H1 (cell line): ENCODE results near the gene THOC5. TPM values are rescaled to one million over a fixed set of nuclear protein-coding genes. Genes with fewer than 3 reads are reported as not detected.
A peak's percentile ranks its signal among the peaks of the same experiment; 100 is the strongest.

Experiments
- BRCA1 ChIP-seq: IDR thresholded peaks from 2 replicates; pipeline ENCODE4 v1.6.1; 2012; ENCODE audit warnings: low read depth, low read length, improper control_type of control experiment
- CEBPB ChIP-seq: IDR thresholded peaks from 2 replicates; pipeline ENCODE4 v1.6.1; 2012; ENCODE audit warnings: low read depth, low read length
- CHD1 ChIP-seq: IDR thresholded peaks from 2 replicates; pipeline ENCODE4 v1.6.1; 2012; ENCODE audit warnings: low read depth, low read length, improper control_type of control experiment
- EGR1 ChIP-seq: IDR thresholded peaks from 2 replicates; pipeline ENCODE4 v1.6.1; 2011; ENCODE audit warnings: low read depth, low read length, borderline replicate concordance
- FOSL1 ChIP-seq: IDR thresholded peaks from 2 replicates; pipeline ENCODE4 v1.6.1; 2011; ENCODE audit warnings: mild to moderate bottlenecking, low read depth, low read length, moderate library complexity; ENCODE audit not compliant: insufficient read depth
- GABPA ChIP-seq: IDR thresholded peaks from 2 replicates; pipeline ENCODE4 v1.6.1; 2011; ENCODE audit warnings: mild to moderate bottlenecking, low read length, moderate library complexity, borderline replicate concordance; ENCODE audit not compliant: insufficient read depth
- JUND ChIP-seq: IDR thresholded peaks from 2 replicates; pipeline ENCODE4 v1.6.1; 2011; ENCODE audit warnings: mild to moderate bottlenecking, improper control_type of control experiment, low read length
- KDM4A ChIP-seq: IDR thresholded peaks from one replicate; pipeline ENCODE4 v1.7.1; 2012; ENCODE audit warnings: low read depth, mild to moderate bottlenecking, moderate library complexity, low read length, inconsistent platforms; ENCODE audit not compliant: severe bottlenecking
- MAX ChIP-seq: IDR thresholded peaks from 2 replicates; pipeline ENCODE4 v1.6.1; 2012; ENCODE audit warnings: inconsistent platforms
- POLR2A ChIP-seq, 2 experiments: IDR thresholded peaks; 1 replicate in 1 of 2; 2 replicates in 1 of 2; pipeline ENCODE4 v1.6.1; 2011; ENCODE audit warnings: low read depth in 2 of 2, low read length in 2 of 2, mild to moderate bottlenecking in 2 of 2; ENCODE audit errors: control extremely low read depth in 1 of 2
- POLR2AphosphoS5 ChIP-seq: IDR thresholded peaks from 2 replicates; pipeline ENCODE4 v1.6.1; 2011; ENCODE audit warnings: low read depth, low read length
- RAD21 ChIP-seq, 2 experiments: IDR thresholded peaks in 1 of 2; conservative IDR thresholded peaks in 1 of 2; 2 replicates each; pipeline ENCODE4 v1.6.1; 2011; ENCODE audit warnings: low read depth in 2 of 2, low read length in 2 of 2, improper control_type of control experiment in 1 of 2, inconsistent platforms in 1 of 2, mild to moderate bottlenecking in 1 of 2, moderate library complexity in 1 of 2
- RFX5 ChIP-seq: IDR thresholded peaks from 2 replicates; pipeline ENCODE4 v1.6.1; 2011; ENCODE audit warnings: low read depth, low read length, improper control_type of control experiment, borderline replicate concordance
- RXRA ChIP-seq: IDR thresholded peaks from 2 replicates; pipeline ENCODE4 v1.6.1; 2011; ENCODE audit warnings: low read depth, mild to moderate bottlenecking, low read length, moderate library complexity; ENCODE audit not compliant: insufficient read depth
- SP1 ChIP-seq: IDR thresholded peaks from 2 replicates; pipeline ENCODE4 v1.6.1; 2011; ENCODE audit warnings: low read depth, low read length
- SP2 ChIP-seq: IDR thresholded peaks from 2 replicates; pipeline ENCODE4 v1.6.1; 2012; ENCODE audit warnings: mild to moderate bottlenecking, low read length, inconsistent platforms
- SUZ12 ChIP-seq: fragments of 200-600 bp; sonication (generic); IDR thresholded peaks from 2 replicates; pipeline ENCODE4 v1.6.1; 2012; ENCODE audit warnings: mild to moderate bottlenecking, inconsistent platforms, low read length, moderate library complexity, mixed read lengths
- TAF1 ChIP-seq: IDR thresholded peaks from 2 replicates; pipeline ENCODE4 v1.6.1; 2011; ENCODE audit warnings: mild to moderate bottlenecking, low read depth, low read length
- TAF7 ChIP-seq: optimal IDR thresholded peaks from 2 replicates; pipeline ENCODE3; 2011; ENCODE audit warnings: low read depth, mild to moderate bottlenecking, inconsistent platforms, low read length, moderate library complexity, borderline replicate concordance
- TCF12 ChIP-seq: IDR thresholded peaks from 2 replicates; pipeline ENCODE4 v1.6.1; 2011; ENCODE audit warnings: low read depth, mild to moderate bottlenecking, low read length
- TEAD4 ChIP-seq: IDR thresholded peaks from 2 replicates; pipeline ENCODE4 v1.6.1; 2012; ENCODE audit warnings: low read depth, low read length, inconsistent platforms, mixed read lengths
- USF2 ChIP-seq: IDR thresholded peaks from 2 replicates; pipeline ENCODE4 v1.6.1; 2011; ENCODE audit warnings: low read length, improper control_type of control experiment
- polyA plus RNA-seq, 7 experiments: library from polyadenylated mRNA; depleted of rRNA in 3 of 7; stranded (reverse) in 5 of 7; unstranded in 2 of 7; fragments of >200 nt in 5 of 7; fragments of 200-250 nt in 2 of 7; gene quantifications; 1 replicate in 5 of 7; 2 replicates in 1 of 7; 4 replicates in 1 of 7; pipeline versions ENCODE4 v1.2.1 to v1.2.3, GENCODE V29; 2011 to 2013; ENCODE audit warnings: missing spikeins in 2 of 7, mixed read lengths in 2 of 7
- total RNA-seq: library from RNA; stranded (reverse); fragmentation: NEBNext Ultra II Directional; extraction: Animal tissue kit (Norgen Biotek cat#: 25700); gene quantifications from 2 replicates; pipeline ENCODE4 v1.2.1, GENCODE V29; 2021
- TF ChIP-seq, protein P1 (sequence below): IDR thresholded peaks from 2 replicates; pipeline ENCODE4 v1.6.1; 2012; ENCODE audit warnings: inconsistent platforms

Gene THOC5
- total and polyA plus RNA-seq, 2 of the 8 experiments (the other 6 are each of a cell fraction or from before 2014, with no cell fraction given): 27.7 to 65.7 TPM

GRCh38 chr22:29480512-29481264 is 72.9 kb downstream of the THOC5 start (continued):
- TF ChIP-seq GABPA (no peak), CHD1 (no peak), RFX5 (no peak), USF2 (no peak), BRCA1 (peak; percentile 75), JUND (no peak), POLR2A (IDR thresholded peaks at IDR 0.05; ENCODE audit: control extremely low read depth in 1 of 2, low read depth in 2 of 2, low read length in 2 of 2) (no peak), TEAD4 (peak; percentile 15; the same call in 1 of the 2 replicates), FOSL1 (no peak), MAX (peak; percentile 96), CEBPB (no peak), SP2 (no peak), TAF7 (no peak), SP1 (no peak), RXRA (0 out of 2 replicates have a peak, but pooled peaks have one; percentile 79), EGR1 (no peak), POLR2AphosphoS5 (no peak), RAD21 (IDR thresholded peaks at IDR 0.05 in 1 of 2, conservative IDR thresholded peaks at IDR 0.05 in 1 of 2; ENCODE audit: low read depth in 2 of 2, low read length in 2 of 2) (peak; percentile 35 to 53), SUZ12 (no peak), KDM4A (peak; percentile 98), TAF1 (0 out of 2 replicates have a peak, but pooled peaks have one; percentile 15), TCF12 (0 out of 2 replicates have a peak, but pooled peaks have one; percentile 26)
- TF ChIP-seq, protein P1, sequence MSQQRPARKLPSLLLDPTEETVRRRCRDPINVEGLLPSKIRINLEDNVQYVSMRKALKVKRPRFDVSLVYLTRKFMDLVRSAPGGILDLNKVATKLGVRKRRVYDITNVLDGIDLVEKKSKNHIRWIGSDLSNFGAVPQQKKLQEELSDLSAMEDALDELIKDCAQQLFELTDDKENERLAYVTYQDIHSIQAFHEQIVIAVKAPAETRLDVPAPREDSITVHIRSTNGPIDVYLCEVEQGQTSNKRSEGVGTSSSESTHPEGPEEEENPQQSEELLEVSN: peak; percentile 96
